SK-N-SH (cell line): ENCODE results near the gene NPTX2.

ENCODE experiments used
- CTCF ChIP-seq: fragments of 200-600 bp; sonication (generic); IDR thresholded peaks from 2 replicates; pipeline ENCODE4 v1.6.1; 2017; ENCODE audit warnings: antibody characterized with exemption, mild to moderate bottlenecking, moderate library complexity
- NFIC ChIP-seq: IDR thresholded peaks from 2 replicates; pipeline ENCODE4 v1.4.0; 2012; ENCODE audit warnings: borderline replicate concordance
- TAF1 ChIP-seq: IDR thresholded peaks from 2 replicates; pipeline ENCODE4 v1.6.1; 2012; ENCODE audit warnings: low read depth, mild to moderate bottlenecking, low read length, moderate library complexity, borderline replicate concordance
- USF2 ChIP-seq: fragments of 150-350 bp; IDR thresholded peaks from 2 replicates; pipeline ENCODE4 v1.6.1; 2017; ENCODE audit warnings: antibody characterized with exemption, low read length, low read depth, borderline replicate concordance

- TF ChIP-seq TAF1 (no peak), CTCF (no peak), NFIC (no peak), USF2 (no peak)
Measured at GRCh38 chr7:98678215-98678614, 61.1 kb downstream of the NPTX2 start.
